Mesenchymal stem cell (in vitro differentiated cells and primary cell): ENCODE results near the gene OLFM4.

ENCODE experiments used
- DNase-seq: peaks from one replicate; pipeline ENCODE4 v3.0.0-alpha.2; 2013
- H2AFZ ChIP-seq: one replicate; pipeline ENCODE4 v1.6.1; 2013; ENCODE audit warnings: low read depth, mild to moderate bottlenecking, control low read depth, inconsistent platforms, low read length, moderate library complexity
- H2AK5ac ChIP-seq: 2 replicates; pipeline ENCODE4 v1.6.1; 2013; ENCODE audit warnings: low read length, moderate library complexity, mild to moderate bottlenecking, inconsistent platforms; ENCODE audit not compliant: severe bottlenecking
- H2BK120ac ChIP-seq: one replicate; pipeline ENCODE4 v1.6.1; 2013; ENCODE audit warnings: low read depth, mild to moderate bottlenecking, inconsistent platforms, low read length, moderate library complexity
- H2BK12ac ChIP-seq, 2 experiments: one replicate each; pipeline ENCODE4 v1.6.1; 2013; ENCODE audit warnings: inconsistent platforms in 2 of 2, low read length in 2 of 2, mild to moderate bottlenecking in 2 of 2, moderate library complexity in 2 of 2, control low read depth in 1 of 2
- H2BK15ac ChIP-seq: one replicate; pipeline ENCODE4 v1.6.1; 2013; ENCODE audit warnings: mild to moderate bottlenecking, low read depth, inconsistent platforms; ENCODE audit not compliant: poor library complexity, severe bottlenecking
- H2BK5ac ChIP-seq: 2 replicates; pipeline ENCODE4 v1.6.1; 2013; ENCODE audit warnings: low read depth, mild to moderate bottlenecking, low read length, control low read depth, inconsistent platforms; ENCODE audit not compliant: poor library complexity, severe bottlenecking
- H3K14ac ChIP-seq, 2 experiments: one replicate each; pipeline ENCODE4 v1.6.1; 2013; ENCODE audit warnings: inconsistent platforms in 2 of 2, low read length in 2 of 2, control low read depth in 1 of 2, mild to moderate bottlenecking in 1 of 2, moderate library complexity in 1 of 2
- H3K18ac ChIP-seq, 2 experiments: one replicate each; pipeline ENCODE4 v1.6.1; 2013; ENCODE audit warnings: inconsistent platforms in 2 of 2, low read length in 2 of 2, control low read depth in 1 of 2, low read depth in 1 of 2, mild to moderate bottlenecking in 1 of 2
- H3K23ac ChIP-seq, 2 experiments: one replicate each; pipeline ENCODE4 v1.6.1; 2013; ENCODE audit warnings: inconsistent platforms in 2 of 2, low read length in 2 of 2, mild to moderate bottlenecking in 2 of 2, moderate library complexity in 2 of 2, control low read depth in 1 of 2
- H3K27ac ChIP-seq: 2 replicates; pipeline ENCODE4 v1.5.1; 2013; ENCODE audit warnings: mild to moderate bottlenecking, moderate library complexity, low read length, control low read depth, inconsistent platforms; ENCODE audit not compliant: poor library complexity, severe bottlenecking
- H3K27me3 ChIP-seq, 2 experiments: 2 replicates each; pipeline versions ENCODE4 v1.6.1 to v1.7.0; 2013; ENCODE audit warnings: low read length in 2 of 2, mild to moderate bottlenecking in 2 of 2, moderate library complexity in 2 of 2, control low read depth in 1 of 2, inconsistent platforms in 1 of 2; ENCODE audit not compliant: control insufficient read depth in 1 of 2, insufficient read depth in 1 of 2
- H3K36me3 ChIP-seq, 2 experiments: 2 replicates each; pipeline versions ENCODE4 v1.6.1 to v1.7.0; 2013; ENCODE audit warnings: low read length in 2 of 2, control low read depth in 1 of 2, inconsistent platforms in 1 of 2, low read depth in 1 of 2, mild to moderate bottlenecking in 1 of 2; ENCODE audit not compliant: insufficient read depth in 2 of 2, control insufficient read depth in 1 of 2
- H3K4ac ChIP-seq, 2 experiments: one replicate each; pipeline ENCODE4 v1.6.1; 2013; ENCODE audit warnings: inconsistent platforms in 2 of 2, low read length in 2 of 2, mild to moderate bottlenecking in 2 of 2, moderate library complexity in 2 of 2, control low read depth in 1 of 2, low read depth in 1 of 2
- H3K4me1 ChIP-seq: 2 replicates; pipeline ENCODE4 v1.6.1; 2013; ENCODE audit warnings: low read depth, low read length, control low read depth; ENCODE audit not compliant: control insufficient read depth, insufficient read depth
- H3K4me2 ChIP-seq: 2 replicates; pipeline ENCODE4 v1.6.1; 2013; ENCODE audit warnings: low read length, mild to moderate bottlenecking, inconsistent platforms; ENCODE audit not compliant: poor library complexity, severe bottlenecking
- H3K4me3 ChIP-seq, 2 experiments: 2 replicates each; pipeline versions ENCODE4 v1.5.1 to v1.7.0; 2013; ENCODE audit warnings: low read length in 2 of 2, mild to moderate bottlenecking in 2 of 2, control low read depth in 1 of 2, low read depth in 1 of 2; ENCODE audit not compliant: insufficient read depth in 1 of 2
- H3K79me1 ChIP-seq: replicated peaks from 2 replicates; pipeline ENCODE4 v1.6.1; 2013; ENCODE audit warnings: mild to moderate bottlenecking, control low read depth, low read length, inconsistent platforms; ENCODE audit not compliant: poor library complexity, severe bottlenecking
- H3K9ac ChIP-seq: 2 replicates; pipeline ENCODE4 v1.7.0; 2013; ENCODE audit warnings: mild to moderate bottlenecking, low read length, moderate library complexity
- H3K9me3 ChIP-seq: 2 replicates; pipeline ENCODE4 v1.7.0; 2013; ENCODE audit warnings: mild to moderate bottlenecking, low read length; ENCODE audit not compliant: control insufficient read depth
- H4K8ac ChIP-seq: one replicate; pipeline ENCODE4 v1.6.1; 2013; ENCODE audit warnings: inconsistent platforms, mild to moderate bottlenecking, low read length, moderate library complexity
- H4K91ac ChIP-seq: one replicate; pipeline ENCODE4 v1.6.1; 2013; ENCODE audit warnings: mild to moderate bottlenecking, low read length, inconsistent platforms
- WGBS: methylation state at CpG from one replicate; pipeline ENCODE4 v1.1.7; 2013; ENCODE audit warnings: mixed read lengths; 5-methylcytosine and 5-hydroxymethylcytosine counted together

The OLFM4 gene

DNA sequence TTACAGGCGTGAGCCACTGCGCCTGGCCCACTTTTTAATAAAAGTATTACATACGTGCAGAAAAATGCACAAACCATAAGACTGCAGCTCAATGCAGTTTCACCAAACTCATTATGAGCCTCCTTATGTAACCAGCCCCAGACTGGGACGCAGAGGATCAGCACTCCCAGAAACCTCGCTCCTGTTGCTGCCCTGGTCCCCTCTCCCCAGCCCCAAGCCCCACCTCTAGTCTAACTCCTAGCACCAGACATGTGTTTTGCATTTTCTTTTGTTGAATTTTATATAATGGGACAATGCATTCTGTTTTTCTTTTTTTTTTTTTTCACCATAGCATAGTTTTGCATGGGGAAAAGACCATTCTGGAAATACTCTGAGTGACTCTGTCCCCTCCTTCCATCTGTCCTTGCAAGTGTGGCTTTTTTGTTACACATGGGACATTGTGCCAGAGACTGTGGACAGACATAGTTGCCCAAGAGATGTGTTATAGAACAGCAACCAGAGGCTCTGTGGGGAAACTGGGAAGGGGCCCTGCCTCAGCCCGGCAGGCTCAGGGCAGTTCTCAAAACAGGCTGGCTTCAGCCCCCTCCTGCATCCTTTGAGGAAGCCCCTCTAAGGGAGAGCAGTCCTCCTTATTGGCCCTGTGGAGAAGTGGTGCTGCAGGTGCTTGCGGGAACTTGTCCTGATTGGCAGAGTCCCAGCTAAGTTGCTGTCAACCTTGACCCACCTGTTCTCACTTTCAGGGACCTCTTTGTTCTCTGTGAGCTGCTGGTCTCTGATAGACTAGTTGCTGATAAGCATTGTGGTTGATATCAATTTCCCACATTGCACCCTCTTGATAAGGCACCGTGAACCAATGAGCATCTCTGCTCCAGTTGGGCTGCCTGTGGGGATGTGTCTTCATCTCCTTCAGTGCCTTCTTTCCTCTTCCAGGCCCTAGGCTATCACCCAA lies 13.8 kb upstream of the OLFM4 start:
- Histone ChIP-seq H2AK5ac (no peak overlapping the region), H2AFZ (no peak overlapping the region), H3K4me1 (no peaks in the 10 kb centered on the region), H4K8ac (no peak overlapping the region), H3K79me1 (no peaks in the 10 kb centered on the region), H3K23ac (no peak overlapping the region), H3K36me3 (no peaks in the 10 kb centered on the region), H3K9me3 (no peaks in the 10 kb centered on the region), H3K18ac (no peak overlapping the region), H2BK5ac (no peak overlapping the region), H3K14ac (no peak overlapping the region), H3K4ac (no peak overlapping the region), H2BK120ac (no peak overlapping the region), H3K4me2 (no peak overlapping the region), H2BK15ac (no peak overlapping the region), H4K91ac (no peak overlapping the region), H3K27ac (no peak overlapping the region), H2BK12ac (no peak overlapping the region), H3K4me3 (no peak overlapping the region), H3K27me3 (no peaks in the 10 kb centered on the region), H3K9ac (no peak overlapping the region)
- no peak for DNase-seq
- 76% methylated on average over 8 of the region's 8 CpGs for WGBS

DNA sequence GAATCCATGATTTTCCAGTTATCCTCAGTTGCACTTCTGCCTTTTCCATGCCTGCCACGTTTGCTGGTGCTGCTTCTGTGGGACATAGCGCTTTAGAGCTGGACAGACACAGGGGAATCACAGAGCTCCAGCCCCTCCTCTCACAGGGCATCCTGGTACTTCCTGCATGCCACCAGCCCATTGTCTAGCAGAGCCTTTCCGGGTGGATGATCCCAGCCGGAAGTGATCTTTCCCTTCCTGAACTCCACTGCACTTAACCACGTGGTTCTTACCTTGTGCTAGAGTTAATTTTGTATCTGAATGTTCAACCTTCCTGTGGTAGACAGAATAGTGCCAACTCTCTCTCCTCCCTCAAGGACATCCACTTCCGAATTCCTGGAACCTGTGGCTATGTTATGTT lies 12.6 kb upstream of the OLFM4 start:
- Histone ChIP-seq H4K8ac (no peak overlapping the region), H3K27me3 (no peaks in the 10 kb centered on the region), H3K79me1 (no peaks in the 10 kb centered on the region), H3K4me3 (no peak overlapping the region), H3K14ac (no peak overlapping the region), H3K4me1 (no peaks in the 10 kb centered on the region), H2BK120ac (no peak overlapping the region), H4K91ac (no peak overlapping the region), H3K4ac (no peak overlapping the region), H3K9me3 (no peaks in the 10 kb centered on the region), H2BK15ac (no peak overlapping the region), H2AFZ (no peak overlapping the region), H3K36me3 (no peaks in the 10 kb centered on the region), H3K4me2 (no peak overlapping the region), H3K23ac (no peak overlapping the region), H2BK12ac (no peak overlapping the region), H2AK5ac (no peak overlapping the region), H3K27ac (no peak overlapping the region), H2BK5ac (no peak overlapping the region), H3K9ac (no peak overlapping the region), H3K18ac (no peak overlapping the region)
- no peak for DNase-seq
- WGBS, result 66% methylated on average over 5 of the region's 6 CpGs

DNA sequence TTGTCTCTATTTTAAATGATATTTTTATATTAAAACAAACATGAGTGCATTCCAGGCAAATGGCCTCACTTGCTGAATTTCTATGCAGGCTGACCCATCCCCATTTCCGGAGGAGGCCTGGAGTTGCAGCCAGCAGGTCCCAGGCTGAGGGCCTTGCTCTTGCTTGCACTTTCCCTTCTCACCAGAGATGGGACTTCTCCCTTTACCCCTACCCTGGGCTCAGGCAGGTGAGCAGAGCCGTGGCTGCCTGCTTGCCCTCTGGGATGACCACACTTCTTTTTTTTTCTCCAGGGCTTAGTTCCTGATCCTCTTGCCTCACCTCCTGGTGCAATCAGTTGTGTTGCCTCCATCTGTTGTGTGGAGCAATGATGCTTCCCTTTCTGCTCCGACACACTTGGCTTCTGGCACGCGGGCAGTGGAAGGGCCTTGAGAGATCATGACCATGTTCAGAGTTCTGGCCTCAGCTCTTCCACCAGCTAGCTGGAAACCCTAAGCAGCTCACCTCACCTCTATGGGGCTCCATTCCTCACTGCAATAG lies 11.1 kb upstream of the OLFM4 start:
- Histone ChIP-seq H4K91ac (no peak overlapping the region), H2BK12ac (no peak overlapping the region), H3K79me1 (no peaks in the 10 kb centered on the region), H3K23ac (no peak overlapping the region), H3K18ac (no peak overlapping the region), H3K36me3 (no peaks in the 10 kb centered on the region), H2BK120ac (no peak overlapping the region), H2BK5ac (no peak overlapping the region), H2BK15ac (no peak overlapping the region), H3K4me1 (no peaks in the 10 kb centered on the region), H2AFZ (no peak overlapping the region), H3K27ac (no peak overlapping the region), H3K27me3 (no peaks in the 10 kb centered on the region), H2AK5ac (no peak overlapping the region), H3K14ac (no peak overlapping the region), H3K4me2 (no peak overlapping the region), H4K8ac (no peak overlapping the region), H3K4ac (no peak overlapping the region), H3K9me3 (no peaks in the 10 kb centered on the region), H3K4me3 (no peak overlapping the region), H3K9ac (no peak overlapping the region)
- 84% methylated on average over 5 of the region's 5 CpGs for WGBS
- DNase-seq, result no peak

DNA sequence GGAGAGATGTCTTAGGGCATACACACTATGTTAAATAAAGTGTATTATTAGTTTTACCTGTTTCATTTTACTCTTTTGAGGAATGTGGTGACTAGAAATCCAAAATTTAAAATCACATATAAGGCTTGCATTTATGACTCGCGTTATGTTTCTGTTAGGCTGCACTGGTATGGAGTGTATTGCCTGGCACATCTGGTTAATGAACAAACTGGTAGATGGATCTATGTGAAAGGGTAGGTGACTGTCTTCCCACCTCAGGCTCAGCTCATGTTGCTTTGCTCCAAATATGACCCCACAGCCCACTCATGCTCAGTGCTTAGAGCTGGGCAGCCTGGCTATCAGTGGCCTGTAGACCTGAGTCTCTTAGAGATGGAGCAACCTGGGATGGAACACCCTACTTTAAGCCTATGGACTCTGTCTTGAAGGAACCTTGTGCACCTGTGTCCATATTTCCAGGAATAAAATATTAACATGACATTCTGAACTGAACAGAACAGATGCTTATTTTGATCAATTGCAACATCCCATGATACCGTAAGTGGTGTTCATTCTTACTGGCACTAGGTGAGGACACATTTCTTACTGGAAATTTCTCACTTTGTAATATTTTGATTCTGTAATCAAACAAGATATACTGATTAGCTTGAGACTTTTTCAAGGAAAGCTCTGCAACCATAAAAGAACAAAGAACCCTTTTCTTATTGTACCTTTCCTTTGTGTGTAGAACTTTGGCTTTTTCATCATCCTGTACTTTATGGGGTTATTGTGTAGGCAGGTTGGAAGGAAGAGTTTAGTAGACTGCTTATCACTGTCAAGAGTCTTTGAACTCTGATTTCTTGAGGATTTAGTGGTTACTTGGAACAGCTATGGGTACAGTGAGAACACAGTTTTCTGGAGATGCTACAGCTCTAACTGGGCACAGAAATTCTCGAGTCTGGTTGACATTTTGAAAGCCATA lies 9.6 kb upstream of the OLFM4 start:
- 27% methylated on average over 1 of the region's 4 CpGs for WGBS
- Histone ChIP-seq H3K36me3 (no peaks in the 10 kb centered on the region), H3K9me3 (no peaks in the 10 kb centered on the region), H3K27ac (no peak overlapping the region), H4K8ac (no peak overlapping the region), H2BK12ac (no peak overlapping the region), H2BK15ac (no peak overlapping the region), H2AFZ (no peak overlapping the region), H4K91ac (peak overlapping the region; percentile 70), H2BK5ac (no peak overlapping the region), H2AK5ac (no peak overlapping the region), H2BK120ac (no peak overlapping the region), H3K4ac (no peak overlapping the region), H3K27me3 (no peaks in the 10 kb centered on the region), H3K4me3 (no peak overlapping the region), H3K79me1 (no peaks in the 10 kb centered on the region), H3K23ac (no peak overlapping the region), H3K4me1 (no peaks in the 10 kb centered on the region), H3K14ac (no peak overlapping the region), H3K18ac (no peak overlapping the region), H3K4me2 (no peak overlapping the region), H3K9ac (no peak overlapping the region)
- no peak for DNase-seq
